Measurements from ENCODE around the gene ADAMTS15.

GRCh38 chr11:130433357-130433756, 15.1 kb upstream of the ADAMTS15 start:
- TF ChIP-seq, protein P1, sequence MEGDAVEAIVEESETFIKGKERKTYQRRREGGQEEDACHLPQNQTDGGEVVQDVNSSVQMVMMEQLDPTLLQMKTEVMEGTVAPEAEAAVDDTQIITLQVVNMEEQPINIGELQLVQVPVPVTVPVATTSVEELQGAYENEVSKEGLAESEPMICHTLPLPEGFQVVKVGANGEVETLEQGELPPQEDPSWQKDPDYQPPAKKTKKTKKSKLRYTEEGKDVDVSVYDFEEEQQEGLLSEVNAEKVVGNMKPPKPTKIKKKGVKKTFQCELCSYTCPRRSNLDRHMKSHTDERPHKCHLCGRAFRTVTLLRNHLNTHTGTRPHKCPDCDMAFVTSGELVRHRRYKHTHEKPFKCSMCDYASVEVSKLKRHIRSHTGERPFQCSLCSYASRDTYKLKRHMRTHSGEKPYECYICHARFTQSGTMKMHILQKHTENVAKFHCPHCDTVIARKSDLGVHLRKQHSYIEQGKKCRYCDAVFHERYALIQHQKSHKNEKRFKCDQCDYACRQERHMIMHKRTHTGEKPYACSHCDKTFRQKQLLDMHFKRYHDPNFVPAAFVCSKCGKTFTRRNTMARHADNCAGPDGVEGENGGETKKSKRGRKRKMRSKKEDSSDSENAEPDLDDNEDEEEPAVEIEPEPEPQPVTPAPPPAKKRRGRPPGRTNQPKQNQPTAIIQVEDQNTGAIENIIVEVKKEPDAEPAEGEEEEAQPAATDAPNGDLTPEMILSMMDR (IDR thresholded peaks at IDR 0.05), result no peak
- no peak for TF ChIP-seq POLR2A (IDR thresholded peaks at IDR 0.05)
